ENCODE data around the gene WWOX. TPM values are rescaled to one million over a fixed set of nuclear protein-coding genes. Genes with fewer than 3 reads are reported as not detected.
"Not testable (repeated sequence)": the region's sequence is repeated elsewhere in the genome, so short reads cannot be mapped to it uniquely, and the experiment has no call there.

WWOX gene
- total RNA-seq, 1 donor from 2014 or later = 11.2 TPM

DNA sequence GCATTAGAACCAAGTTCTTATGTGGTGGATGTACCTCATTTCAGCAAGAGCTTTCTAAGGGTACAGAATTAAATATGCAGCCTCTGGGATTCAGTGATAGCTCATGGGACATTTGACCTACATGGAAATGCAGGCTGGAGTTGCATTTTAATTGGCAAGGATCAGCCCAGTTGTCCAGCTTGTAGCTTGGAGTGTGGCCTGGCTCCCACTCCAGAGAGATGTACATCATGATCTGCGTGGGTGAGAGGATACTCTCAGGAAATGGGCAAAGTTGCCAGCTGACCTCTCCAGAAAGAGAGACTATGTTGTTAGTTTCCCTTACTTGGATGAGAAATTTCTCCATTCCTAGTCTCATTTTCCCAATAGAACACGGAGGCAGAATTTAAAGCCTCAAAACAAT is 945.7 kb downstream of the WWOX start:
- ATAC-seq = no peak

DNA sequence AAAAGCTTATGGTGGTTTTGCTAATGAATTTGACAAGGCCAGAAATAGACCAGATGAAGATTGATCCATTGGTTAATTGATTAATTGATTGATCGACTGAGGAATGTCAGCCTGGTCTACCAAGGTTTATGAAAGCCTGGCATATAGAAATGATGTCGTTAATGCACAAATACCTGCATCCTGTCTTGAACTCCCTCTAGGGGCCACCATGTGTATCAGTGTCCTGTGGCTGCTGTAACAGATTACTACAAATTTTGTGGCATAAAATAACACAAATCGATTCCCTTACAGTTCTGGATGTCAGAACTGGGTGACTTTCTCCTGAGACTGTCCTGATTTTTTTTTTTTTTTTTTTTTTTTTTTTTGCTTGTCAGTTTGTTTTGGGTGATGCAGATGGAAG is 947.9 kb downstream of the WWOX start:
- no peak for ATAC-seq

DNA sequence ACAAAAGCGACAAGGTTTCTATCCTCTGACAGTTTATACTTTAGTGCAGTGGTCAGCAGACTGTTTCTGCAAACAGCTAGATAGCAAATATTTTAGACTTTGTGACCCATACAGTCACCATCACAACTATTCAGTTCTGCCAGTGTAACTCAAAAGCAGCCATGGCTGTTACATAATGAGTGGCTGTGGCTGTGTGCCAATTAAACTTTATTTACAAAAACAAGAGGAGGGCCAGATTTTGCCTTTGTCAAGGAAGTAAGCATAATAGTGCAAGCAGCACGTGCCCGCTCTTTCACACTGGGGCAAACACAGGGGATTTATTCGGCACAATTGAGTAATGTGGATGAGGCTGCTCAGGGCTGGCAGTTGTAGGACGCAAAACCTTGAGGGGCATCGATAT is 949.6 kb downstream of the WWOX start:
- no peak for ATAC-seq

DNA sequence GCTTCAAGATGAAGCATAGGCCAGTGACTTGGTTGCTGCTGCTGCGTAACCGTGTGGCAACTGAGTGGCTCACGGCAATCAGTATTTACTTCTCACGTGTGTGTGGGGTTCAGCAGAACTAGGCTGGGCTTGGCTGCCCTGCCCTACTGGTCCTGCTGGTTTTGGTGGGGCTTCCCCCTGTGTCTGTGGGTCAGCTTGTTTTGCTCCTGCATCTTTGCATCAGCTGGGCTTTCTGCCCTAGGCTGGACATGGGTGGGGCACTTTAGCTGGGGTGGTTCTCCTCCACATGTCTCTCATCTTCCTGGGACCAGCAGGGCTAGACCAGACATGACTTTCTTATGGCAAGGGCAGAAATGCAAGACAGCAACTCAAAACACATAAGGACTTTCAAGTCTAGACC is 950.6 kb downstream of the WWOX start:
- ATAC-seq = peak; percentile 99

DNA sequence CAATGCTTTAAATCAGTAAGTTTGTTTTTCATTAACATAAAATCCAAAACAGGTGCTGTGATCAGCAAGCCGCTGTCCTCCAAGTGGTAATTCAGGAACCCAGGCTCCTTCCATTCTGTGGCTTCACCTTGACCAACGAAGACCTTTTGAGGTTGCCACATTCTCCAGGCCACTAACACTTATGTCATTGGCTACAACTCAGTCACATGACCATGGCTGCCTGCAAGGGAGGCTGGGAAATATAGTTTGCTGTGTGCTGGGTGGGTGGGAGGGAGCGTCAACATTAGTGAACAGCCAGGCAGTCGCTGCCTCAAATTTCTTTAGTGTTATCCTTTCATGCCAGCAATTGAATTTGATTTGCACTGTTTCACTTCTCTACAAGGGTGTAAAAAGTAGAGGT is 951.9 kb downstream of the WWOX start:
- no peak for ATAC-seq

DNA sequence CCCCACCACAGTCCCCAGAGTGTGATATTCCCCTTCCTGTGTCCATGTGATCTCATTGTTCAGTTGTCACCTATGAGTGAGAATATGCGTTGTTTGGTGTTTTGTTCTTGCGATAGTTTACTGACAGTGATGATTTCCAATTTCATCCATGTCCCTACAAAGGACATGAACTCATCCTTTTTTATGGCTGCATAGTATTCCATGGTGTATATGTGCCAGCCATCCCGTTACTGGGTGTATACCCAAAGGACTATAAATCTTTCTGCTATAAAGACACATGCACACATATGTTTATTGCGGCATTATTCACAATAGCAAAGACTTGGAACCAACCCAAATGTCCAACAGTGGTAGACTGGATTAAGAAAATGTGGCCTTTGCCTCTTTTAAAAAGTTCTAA is 952.7 kb downstream of the WWOX start:
- not testable (repeated sequence) for ATAC-seq

DNA sequence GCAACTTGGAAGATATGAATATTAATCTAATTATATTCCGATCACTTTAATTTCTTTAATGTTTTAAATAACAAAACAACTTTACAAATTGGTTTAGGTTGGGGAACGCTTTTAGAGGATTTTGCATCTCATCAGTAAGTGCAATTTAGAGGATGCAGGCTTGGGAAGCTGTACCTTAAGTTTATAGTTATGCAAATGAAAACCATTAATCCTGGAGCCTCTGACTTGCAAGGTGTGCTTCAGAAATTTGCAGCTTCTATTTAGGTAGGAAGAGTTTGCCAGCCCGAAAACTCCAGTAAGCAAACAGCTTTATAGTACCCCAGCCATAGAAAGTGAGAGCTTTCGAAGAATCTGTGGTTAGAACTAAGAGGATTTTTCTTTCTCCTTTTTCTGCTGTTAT is 954.1 kb downstream of the WWOX start:
- no peak for ATAC-seq

DNA sequence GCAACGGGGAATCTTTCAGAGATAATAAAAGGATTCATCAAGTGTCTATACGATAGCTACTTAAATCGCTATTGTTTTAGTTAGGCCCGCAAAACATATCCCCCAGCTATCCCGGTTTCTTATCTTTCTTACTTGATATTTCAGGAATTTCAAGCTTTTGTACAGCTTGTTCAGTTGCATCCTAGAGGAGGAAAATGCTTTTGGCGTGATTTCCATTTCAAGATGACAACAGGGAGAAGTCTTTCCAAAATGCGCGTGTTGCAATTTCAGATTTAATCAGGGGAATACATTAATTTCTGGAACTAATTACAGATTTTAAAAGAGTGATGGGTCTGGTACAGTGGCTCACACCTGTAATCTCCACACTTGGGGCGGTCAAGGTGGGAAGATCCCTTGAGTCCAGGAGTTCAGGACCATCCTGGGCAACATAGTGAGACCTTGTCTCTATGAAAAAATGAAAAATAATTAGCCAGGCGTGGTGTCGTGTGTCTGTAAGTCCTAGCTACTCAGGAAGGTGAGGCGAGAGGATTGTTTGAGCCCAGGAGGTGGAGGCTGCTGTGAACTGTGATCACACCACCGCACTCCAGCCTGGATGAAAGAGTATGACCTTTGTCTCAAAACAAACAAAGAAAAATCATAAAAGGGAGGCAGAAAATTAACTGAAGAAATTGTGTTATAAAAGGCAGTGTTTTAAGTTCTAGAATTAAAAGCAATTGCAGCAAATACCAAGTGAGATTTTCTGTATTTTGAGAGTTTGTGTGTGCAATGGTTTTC is 954.9 kb downstream of the WWOX start:
- no peak for ATAC-seq

DNA sequence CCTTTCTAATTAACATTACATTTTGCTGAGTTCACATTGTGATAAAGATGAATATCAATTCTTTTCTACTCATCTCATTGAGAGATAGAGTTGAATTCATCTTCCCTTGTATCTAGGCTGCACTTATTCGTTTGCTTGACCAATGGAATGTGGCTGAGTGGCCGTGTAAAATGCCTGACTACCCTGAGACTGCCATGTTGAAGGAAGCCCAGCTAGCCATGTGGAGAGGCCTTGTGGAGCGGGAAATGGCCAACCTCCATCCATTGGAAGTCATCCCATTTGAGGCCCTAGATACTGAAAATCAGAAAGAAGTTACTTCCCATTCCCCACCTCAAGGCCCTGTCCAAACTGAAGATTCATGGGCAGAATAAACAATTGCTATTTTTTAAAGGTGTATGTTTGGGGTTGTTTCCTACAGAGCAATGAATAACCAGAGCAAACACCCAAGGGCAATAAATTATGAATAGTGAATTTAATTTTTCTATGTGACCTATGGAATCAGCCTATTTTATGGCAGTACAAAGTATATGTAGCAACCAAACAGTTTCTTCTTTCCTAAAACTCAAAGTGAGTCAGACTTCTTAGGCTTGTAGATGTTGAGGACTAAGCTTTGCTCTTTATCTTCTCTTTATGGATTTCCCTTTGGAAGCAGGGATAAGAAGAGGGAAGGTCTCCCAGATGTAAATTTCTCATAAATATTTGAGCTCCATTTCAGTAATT is 956.0 kb downstream of the WWOX start:
- ATAC-seq = no peak

DNA sequence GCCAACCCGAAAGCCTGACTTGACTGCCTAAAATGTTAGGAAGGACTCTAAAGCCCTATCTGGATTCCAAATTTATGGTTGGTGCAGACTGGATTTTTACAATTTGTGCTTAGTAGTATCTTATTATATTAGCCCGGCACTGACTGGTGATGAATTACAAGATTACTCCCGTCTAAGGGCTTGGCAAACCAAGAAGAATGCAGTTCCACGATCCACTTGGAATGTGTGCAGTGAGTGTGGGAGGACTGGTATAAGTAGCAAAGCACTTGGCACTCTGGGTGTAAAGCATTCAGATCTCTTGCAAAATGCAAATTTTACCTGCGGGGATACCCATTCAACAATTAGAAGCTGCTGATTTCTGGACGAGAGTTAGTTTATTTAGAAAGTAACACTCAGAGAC is 961.7 kb downstream of the WWOX start:
- no peak for ATAC-seq

DNA sequence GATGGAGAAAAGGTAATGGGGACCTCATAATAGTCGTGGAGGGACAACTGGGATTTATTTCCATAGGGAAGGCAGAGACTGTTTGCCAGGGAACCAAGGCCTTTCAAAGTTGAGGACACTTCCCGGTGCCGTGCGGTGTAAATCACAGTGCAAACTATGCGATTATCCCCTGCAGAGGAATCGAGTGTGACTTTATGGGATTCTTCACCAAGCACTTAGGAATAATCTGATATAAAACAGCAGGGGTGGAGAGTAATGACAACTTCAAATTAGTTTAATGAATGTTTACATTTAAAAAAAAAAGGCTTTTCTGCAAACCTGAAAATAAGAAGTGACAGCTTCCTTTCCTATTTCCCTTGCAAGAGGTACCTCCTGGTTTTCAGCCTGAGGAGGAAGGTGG is 962.9 kb downstream of the WWOX start:
- ATAC-seq = no peak

DNA sequence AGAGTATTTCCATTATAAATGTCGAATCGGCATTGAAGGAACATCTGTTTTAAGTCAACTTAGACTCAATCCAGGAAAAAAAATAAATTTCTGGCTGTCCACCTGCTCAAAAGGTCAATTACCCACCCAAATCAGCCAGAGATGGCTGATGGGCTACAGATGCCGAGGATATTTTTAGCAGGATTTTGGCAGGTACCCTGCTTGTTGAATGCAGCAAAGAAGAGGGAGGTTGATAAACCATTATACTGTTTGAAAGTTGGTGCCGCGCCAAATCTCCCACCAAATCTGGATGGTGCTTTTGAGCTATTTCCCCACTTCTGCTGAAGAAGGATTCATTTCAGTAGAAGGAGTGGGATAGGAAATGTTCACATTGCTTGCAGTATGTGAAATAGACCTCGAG is 963.4 kb downstream of the WWOX start:
- no peak for ATAC-seq

DNA sequence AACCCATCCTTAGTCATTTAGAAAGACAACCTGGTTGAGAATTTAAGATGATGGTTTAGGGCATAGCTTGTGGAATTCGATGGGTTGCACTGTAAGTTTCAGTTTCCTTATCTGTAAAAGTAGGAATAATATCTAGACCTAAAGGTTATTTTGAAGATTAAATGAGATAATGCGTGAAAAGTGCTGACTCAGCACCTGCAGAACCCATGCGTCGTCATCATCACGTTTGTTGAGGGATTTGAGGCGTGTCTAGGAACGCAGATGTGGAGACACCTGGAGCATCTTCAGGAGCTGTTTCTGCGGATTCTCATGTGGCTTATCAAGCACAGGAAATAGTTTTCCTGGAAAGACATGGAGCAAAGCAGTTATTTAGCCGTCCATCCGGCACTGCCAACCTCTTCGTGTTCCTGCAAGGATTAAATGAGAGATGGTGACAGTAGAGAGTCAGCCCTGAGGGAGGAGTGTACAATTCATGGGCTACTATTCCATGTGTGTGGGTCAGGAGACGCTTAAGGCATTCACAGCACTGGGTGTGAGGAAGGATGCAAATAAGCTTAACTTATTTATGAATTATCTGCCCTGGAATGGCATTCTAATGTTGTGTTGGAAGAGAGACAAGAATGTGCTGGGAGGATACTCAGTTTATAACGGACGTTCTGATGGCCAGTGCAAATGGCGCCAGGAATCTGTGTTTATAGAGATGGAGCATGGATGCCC is 965.0 kb downstream of the WWOX start:
- ATAC-seq = no peak

DNA sequence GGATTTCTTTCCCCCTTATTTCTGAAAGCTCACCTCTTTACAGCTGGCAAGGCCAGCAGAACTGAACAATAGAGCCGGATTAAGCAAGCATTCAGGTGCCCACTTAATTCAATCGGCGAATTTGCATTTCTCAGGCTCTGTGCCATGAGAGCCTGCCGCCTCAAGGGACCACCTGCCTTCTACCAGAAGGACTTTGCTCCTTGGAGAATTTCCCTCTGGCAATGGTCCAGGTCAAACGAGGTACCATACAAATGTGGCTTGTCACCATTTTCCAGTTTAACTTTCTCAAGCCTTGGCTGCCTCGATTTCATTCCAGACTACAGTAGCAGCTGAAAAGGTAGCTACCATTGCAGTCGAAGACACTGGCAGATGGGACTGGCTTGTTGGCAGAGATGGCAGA is 967.1 kb downstream of the WWOX start:
- ATAC-seq = no peak

DNA sequence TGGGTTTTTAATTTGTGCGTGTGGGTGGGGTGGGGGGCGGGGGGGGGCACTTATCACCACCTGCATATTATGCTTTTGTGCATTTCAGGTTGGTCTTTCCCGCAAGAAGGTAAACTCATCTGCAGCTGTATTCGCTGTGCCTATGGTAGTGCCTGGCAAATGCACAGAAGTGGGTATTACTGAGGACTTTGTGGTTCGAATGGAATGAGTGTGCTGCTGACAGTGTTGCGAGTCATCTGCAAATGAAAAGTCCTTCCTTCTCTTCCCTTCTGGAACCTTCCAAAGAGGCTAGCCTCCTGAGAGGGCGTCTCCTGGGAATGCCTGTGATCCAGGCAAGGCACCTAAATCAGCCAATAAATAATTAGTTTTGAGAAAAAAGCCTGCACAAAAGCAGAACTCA is 968.1 kb downstream of the WWOX start:
- peak; percentile 27 for ATAC-seq

DNA sequence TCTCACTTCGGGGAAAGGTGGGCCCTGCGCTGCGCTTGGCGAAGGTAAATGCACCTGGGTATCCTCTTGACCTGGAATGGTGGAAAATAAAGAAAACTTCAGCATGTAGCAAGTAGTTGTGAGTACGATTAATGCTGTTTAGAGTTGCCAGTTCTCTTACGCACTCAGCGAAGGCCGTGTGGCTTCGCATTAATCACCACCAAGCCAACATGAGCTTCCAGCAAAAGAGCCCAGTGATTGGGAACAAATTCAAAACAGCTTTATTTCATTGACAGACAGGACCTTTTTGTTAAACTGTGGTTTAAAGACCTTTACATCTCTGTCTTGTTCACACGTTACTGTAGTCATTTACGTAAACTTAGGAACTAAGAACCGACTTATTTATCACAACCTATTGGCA is 969.7 kb downstream of the WWOX start:
- no peak for ATAC-seq

DNA sequence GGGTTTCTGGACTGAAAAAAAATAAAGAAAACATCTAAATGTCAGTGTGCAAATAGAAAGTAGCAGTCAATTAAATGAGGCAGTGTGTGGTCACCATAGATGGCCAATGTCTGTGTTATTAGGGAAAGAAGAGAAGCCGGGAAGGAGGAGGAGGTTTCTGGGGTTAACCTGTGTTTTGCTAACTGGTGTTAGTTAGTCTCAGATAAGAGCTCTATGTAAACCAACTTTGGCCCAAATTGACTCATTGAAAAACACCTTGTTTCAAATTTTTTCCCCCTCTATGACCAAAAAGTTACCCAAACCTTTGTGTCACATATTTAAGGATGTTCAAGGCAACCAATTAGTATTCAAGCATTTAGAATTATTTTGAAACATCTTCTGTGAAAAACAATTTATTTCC is 970.2 kb downstream of the WWOX start:
- no peak for ATAC-seq

DNA sequence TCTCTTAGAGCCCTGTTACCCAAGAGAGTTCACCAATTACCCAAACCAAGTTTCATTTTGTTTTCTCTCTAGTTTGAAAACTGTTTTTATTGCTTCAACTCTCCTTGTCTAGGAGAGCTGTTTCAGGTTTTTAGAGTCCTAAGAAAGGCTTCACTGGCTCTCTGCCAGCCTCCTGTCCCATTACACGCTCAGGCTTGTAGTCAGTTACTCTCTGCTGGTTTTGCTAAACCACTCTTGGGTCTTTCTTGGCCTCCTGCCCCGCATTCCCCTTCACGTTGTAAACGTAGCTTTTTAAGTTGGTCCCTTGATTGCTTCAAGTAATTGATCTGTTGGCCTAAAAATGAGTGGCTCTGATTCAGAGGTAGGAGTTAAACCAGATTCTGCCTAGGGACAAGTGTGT is 972.0 kb downstream of the WWOX start:
- ATAC-seq = peak; percentile 50

DNA sequence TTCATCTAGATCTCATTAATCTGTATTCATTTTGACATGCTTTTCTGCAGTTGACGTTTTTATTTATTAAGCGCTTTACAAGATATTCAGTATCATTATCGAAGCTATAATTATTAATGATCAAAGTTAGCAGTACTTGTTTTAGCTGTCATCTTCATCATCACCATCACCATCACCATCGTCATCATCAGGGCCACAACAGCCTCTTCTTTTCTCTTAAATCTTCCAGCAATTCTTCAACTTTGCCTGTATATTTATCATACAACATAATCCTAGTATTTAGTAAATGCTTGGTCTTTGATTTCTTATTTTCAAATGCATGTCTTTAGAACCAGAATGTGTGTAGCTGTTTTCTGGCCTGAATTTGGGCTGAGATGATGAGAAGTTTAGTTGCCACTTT is 973.1 kb downstream of the WWOX start:
- ATAC-seq = no peak

DNA sequence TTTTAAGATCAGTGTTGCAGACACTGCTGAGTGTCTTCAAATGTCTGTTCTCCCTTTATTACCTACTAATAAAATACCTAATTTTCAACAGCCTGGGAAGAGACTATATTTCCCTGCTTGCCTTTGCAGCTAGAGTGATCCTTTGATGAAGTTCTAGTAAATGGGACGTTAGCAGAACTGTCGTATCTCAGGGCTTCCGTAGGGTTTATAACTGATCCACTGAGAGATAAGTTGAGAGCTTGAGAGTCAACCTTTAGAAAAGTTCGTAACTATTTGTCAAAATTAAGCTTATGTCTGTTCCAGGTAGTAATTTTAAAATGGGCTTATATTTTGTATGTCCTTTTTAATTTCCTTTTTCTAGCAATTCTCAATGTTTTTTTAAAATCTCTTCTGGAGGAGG is 974.1 kb downstream of the WWOX start:
- ATAC-seq = no peak

DNA sequence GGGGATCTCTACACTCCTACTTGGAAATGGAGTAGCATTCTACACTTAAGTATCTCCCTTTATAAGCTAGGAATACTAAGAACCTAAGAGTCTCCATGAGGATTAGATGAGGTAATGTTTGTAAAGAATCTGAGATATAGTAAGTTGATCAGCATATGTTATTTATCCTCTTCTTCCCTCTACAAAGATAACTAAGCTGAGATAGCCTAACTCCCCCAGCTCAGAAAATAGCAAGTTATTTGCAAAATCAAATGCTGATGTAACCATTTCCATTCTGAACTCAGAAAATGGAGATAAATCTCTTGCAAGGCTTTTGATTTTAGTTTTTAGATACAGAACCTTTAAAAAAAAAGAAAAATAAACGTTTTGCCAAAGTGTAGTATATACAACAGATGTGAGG is 975.1 kb downstream of the WWOX start:
- ATAC-seq = no peak

DNA sequence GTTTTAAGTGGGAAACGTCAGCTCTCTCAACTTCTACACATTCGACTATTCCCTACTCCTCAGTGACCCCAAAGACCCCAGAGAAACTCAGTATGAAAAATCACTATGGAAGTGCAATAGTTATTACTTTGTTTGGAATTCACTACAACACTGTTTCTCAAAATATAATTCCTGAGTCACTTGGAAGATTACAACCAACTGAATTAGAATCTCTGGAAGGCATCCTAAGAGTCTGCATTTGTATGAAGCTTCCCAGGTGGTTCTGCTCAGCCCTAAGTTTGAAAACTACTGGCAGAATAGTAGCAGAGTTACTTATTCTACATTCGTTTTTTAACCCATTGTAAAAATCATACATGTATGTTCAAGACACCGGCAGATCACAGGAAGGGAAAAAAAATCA is 975.5 kb downstream of the WWOX start:
- ATAC-seq = no peak

DNA sequence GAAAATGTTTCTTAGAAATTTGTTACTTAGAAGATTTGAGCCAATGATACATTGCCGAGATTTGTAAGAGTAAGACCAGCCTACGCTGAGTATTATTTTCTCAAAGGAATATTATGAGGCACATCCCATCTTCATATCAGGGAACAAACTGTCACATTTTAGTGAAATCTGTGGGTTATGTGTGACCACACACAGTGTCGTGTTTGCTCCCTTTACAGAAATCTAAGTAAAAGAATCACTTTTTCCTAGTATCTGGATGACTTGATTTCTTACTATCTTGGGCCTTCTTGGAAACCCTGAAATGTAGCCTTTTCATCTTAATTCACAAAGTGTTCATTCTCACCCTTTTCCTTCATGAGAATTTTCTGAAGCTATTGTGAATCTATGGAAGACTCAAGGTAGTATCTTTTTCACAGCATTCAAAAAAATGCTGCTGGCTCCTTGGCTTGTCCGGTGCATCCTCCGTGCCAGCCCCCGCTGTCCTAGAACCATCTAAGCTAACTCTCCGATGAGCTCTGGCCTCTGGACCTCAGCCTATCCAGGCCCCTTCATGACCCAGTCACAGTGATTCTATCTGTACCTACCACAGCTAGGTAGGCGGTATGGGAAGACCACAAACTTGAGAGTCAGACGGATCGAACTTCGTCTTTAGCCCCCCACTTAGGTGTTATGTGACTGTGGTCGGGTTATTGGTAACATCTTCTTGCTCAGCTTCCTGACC is 976.8 kb downstream of the WWOX start:
- ATAC-seq = no peak
